Measurements from ENCODE around the gene SRRM5. TPM values are rescaled to one million over a fixed set of nuclear protein-coding genes. Genes with fewer than 3 reads are reported as not detected.

Gene SRRM5
- total and polyA plus RNA-seq, 4 donors, result 0.07 to 0.09 (median 0.09) TPM

- Histone ChIP-seq H3K4me1 (ENCODE audit: control insufficient read depth in 4 of 4, insufficient read depth in 4 of 4, low read length in 3 of 4) (no peaks in the 10 kb centered on the region), H3K9me3 (ENCODE audit: control insufficient read depth in 4 of 4, low read length in 3 of 4) (peaks cover 0 to 7% (median 5%) of the 10 kb centered on the region in 4 donors), H3K27ac (ENCODE audit: low read depth in 1 of 2, low read length in 2 of 2) (no peak overlapping the region), H3K27me3 (ENCODE audit: control insufficient read depth in 4 of 4, insufficient read depth in 4 of 4, low read length in 3 of 4) (no peaks in the 10 kb centered on the region), H3K4me3 (ENCODE audit: low read depth in 1 of 3, low read length in 3 of 3) (no peak overlapping the region), H3K36me3 (ENCODE audit: control insufficient read depth in 4 of 4, insufficient read depth in 3 of 4, low read depth in 1 of 4, low read length in 3 of 4) (peaks cover 0 to 8% (median 2%) of the 10 kb centered on the region in 4 donors), H3K9ac (ENCODE audit: low read depth in 1 of 2, low read length in 2 of 2) (no peak overlapping the region)
- no peak for TF ChIP-seq JUND (IDR thresholded peaks at IDR 0.05)
- WGBS, result 85% methylated on average over 7 of the region's 7 CpGs
- no peak for DNase-seq (ENCODE audit: low spot score)
Observed at GRCh38 chr19:43660301-43660970, 48.5 kb downstream of the SRRM5 start.

DNA sequence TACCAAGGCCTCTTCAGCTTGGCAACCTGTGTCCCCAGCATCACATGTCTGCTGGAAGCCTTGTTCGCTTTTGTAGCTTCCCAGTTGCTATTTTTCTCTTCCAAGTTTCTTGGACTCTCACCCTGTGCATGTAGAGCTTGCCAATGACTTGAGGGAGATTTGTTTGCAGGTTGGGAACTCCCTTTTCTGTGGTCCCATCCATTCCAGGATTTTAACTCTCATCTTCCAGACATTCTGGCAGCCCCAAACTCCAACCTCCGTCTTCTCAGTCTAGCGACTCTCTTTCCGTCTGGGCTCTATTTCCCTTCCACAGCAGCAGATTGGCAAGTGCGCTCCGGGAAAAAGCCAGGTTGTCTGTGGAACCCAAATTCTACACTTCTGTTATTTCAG, 49.1 kb downstream of the SRRM5 start:
- Histone ChIP-seq H3K4me1 (ENCODE audit: control insufficient read depth in 4 of 4, insufficient read depth in 4 of 4, low read length in 3 of 4) (no peaks in the 10 kb centered on the region), H3K36me3 (ENCODE audit: control insufficient read depth in 4 of 4, insufficient read depth in 3 of 4, low read depth in 1 of 4, low read length in 3 of 4) (peaks cover 0 to 5% (median 2%) of the 10 kb centered on the region in 4 donors), H3K27me3 (ENCODE audit: control insufficient read depth in 4 of 4, insufficient read depth in 4 of 4, low read length in 3 of 4) (no peaks in the 10 kb centered on the region), H3K4me3 (ENCODE audit: low read depth in 1 of 3, low read length in 3 of 3) (no peak overlapping the region), H3K9me3 (ENCODE audit: control insufficient read depth in 4 of 4, low read length in 3 of 4) (peaks cover 0 to 7% (median 5%) of the 10 kb centered on the region in 4 donors), H3K9ac (ENCODE audit: low read depth in 1 of 2, low read length in 2 of 2) (no peak overlapping the region), H3K27ac (ENCODE audit: low read depth in 1 of 2, low read length in 2 of 2) (no peak overlapping the region)
- DNase-seq (ENCODE audit: low spot score), result no peak
- no peak for TF ChIP-seq RXRA (IDR thresholded peaks at IDR 0.05)
- WGBS, result 95% methylated on average over 6 of the region's 6 CpGs

DNA sequence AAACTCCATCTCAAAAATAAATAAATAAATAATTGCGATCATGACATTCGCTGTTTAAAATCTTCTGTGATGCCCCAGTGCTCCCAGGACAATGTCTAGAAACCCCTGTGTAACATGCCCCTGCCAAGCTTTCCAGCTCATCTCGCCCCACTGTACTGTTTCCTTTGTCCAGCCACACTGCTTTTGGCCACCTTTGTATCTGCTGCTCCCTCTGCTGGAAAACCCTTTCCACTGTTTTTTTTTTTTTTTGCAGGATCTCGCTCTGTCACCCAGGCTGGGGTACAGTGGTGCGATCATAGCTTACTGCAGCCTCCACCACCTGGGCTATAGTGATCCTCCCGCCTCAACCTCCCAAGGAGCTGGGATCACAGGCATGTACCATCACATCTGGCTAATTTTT, 50.6 kb downstream of the SRRM5 start:
- no peak overlapping the region for H3K27ac ChIP-seq (ENCODE audit: low read depth in 1 of 2, low read length in 2 of 2)
- no peak for DNase-seq (ENCODE audit: low spot score)
- H3K4me1 ChIP-seq (ENCODE audit: control insufficient read depth in 4 of 4, insufficient read depth in 4 of 4, low read length in 3 of 4), result peaks cover under 1 to 2% (median 1%) of the 10 kb centered on the region in 4 donors
- WGBS, result 86% methylated on average over 6 of the region's 6 CpGs
- peaks cover 0 to 5% (median 1%) of the 10 kb centered on the region in 4 donors for H3K36me3 ChIP-seq (ENCODE audit: control insufficient read depth in 4 of 4, insufficient read depth in 3 of 4, low read depth in 1 of 4, low read length in 3 of 4)
- no peak overlapping the region for H3K9ac ChIP-seq (ENCODE audit: low read depth in 1 of 2, low read length in 2 of 2)
- TF ChIP-seq RXRA (IDR thresholded peaks at IDR 0.05), result no peak
- no peak for TF ChIP-seq TAF1 (conservative IDR thresholded peaks at IDR 0.05)
- TF ChIP-seq, protein P1, sequence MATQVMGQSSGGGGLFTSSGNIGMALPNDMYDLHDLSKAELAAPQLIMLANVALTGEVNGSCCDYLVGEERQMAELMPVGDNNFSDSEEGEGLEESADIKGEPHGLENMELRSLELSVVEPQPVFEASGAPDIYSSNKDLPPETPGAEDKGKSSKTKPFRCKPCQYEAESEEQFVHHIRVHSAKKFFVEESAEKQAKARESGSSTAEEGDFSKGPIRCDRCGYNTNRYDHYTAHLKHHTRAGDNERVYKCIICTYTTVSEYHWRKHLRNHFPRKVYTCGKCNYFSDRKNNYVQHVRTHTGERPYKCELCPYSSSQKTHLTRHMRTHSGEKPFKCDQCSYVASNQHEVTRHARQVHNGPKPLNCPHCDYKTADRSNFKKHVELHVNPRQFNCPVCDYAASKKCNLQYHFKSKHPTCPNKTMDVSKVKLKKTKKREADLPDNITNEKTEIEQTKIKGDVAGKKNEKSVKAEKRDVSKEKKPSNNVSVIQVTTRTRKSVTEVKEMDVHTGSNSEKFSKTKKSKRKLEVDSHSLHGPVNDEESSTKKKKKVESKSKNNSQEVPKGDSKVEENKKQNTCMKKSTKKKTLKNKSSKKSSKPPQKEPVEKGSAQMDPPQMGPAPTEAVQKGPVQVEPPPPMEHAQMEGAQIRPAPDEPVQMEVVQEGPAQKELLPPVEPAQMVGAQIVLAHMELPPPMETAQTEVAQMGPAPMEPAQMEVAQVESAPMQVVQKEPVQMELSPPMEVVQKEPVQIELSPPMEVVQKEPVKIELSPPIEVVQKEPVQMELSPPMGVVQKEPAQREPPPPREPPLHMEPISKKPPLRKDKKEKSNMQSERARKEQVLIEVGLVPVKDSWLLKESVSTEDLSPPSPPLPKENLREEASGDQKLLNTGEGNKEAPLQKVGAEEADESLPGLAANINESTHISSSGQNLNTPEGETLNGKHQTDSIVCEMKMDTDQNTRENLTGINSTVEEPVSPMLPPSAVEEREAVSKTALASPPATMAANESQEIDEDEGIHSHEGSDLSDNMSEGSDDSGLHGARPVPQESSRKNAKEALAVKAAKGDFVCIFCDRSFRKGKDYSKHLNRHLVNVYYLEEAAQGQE (IDR thresholded peaks at IDR 0.05), result no peak
- TF ChIP-seq HNF4G (IDR thresholded peaks at IDR 0.05), result no peak
- peak; percentile 12 for TF ChIP-seq CTCF (IDR thresholded peaks at IDR 0.05; ENCODE audit: low read depth, low read length, missing input control)
- TF ChIP-seq HNF4A (conservative IDR thresholded peaks at IDR 0.05), result no peak
- TF ChIP-seq RAD21 (IDR thresholded peaks at IDR 0.05), result peak; percentile 19 to 55
- no peak for TF ChIP-seq JUND (IDR thresholded peaks at IDR 0.05)
- H3K4me3 ChIP-seq (ENCODE audit: low read depth in 1 of 3, low read length in 3 of 3), result no peak overlapping the region
- peaks cover 0 to 5% (median 0%) of the 10 kb centered on the region in 4 donors for H3K27me3 ChIP-seq (ENCODE audit: control insufficient read depth in 4 of 4, insufficient read depth in 4 of 4, low read length in 3 of 4)
- H3K9me3 ChIP-seq (ENCODE audit: control insufficient read depth in 4 of 4, low read length in 3 of 4), result peaks cover 0 to 7% (median 5%) of the 10 kb centered on the region in 4 donors

Data from liver (tissue), 9 donors.